Activated CD8-positive, alpha-beta memory T cell treated with anti-CD3 and anti-CD28 coated beads, Interleukin-2, amount 50 U/mL, for 24 hours (primary cell): Measurements from ENCODE around the gene NUBP2.

ENCODE experiments used
- DNase-seq: peaks from one replicate; pipeline ENCODE4 v3.0.0-alpha.2; 2020; ENCODE audit errors: extremely low read depth

Gene NUBP2

GRCh38 chr16:1758923-1759322, 23.8 kb upstream of the NUBP2 start:
- no peak for DNase-seq

GRCh38 chr16:1759511-1759910, 23.2 kb upstream of the NUBP2 start:
- DNase-seq, result no peak

- DNase-seq, result no peak
Observed at GRCh38 chr16:1760911-1761310, 21.8 kb upstream of the NUBP2 start.

- no peak for DNase-seq
Observed at GRCh38 chr16:1761751-1762150, 21.0 kb upstream of the NUBP2 start.

- no peak for DNase-seq
Observed at GRCh38 chr16:1762196-1762878, 20.4 kb upstream of the NUBP2 start.

- no peak for DNase-seq
Observed at GRCh38 chr16:1762879-1763520, 19.8 kb upstream of the NUBP2 start.

GRCh38 chr16:1763521-1764511, 18.9 kb upstream of the NUBP2 start:
- DNase-seq, result no peak

- no peak for DNase-seq
Observed at GRCh38 chr16:1764971-1765370, 17.8 kb upstream of the NUBP2 start.

GRCh38 chr16:1765826-1766225, 16.9 kb upstream of the NUBP2 start:
- DNase-seq, result no peak

GRCh38 chr16:1766231-1766630, 16.5 kb upstream of the NUBP2 start:
- no peak for DNase-seq

GRCh38 chr16:1766701-1767100, 16.1 kb upstream of the NUBP2 start:
- DNase-seq, result no peak

GRCh38 chr16:1767116-1767994, 15.4 kb upstream of the NUBP2 start:
- DNase-seq, result no peak

GRCh38 chr16:1768061-1768766, 14.5 kb upstream of the NUBP2 start:
- DNase-seq, result no peak

GRCh38 chr16:1768767-1769401, 13.9 kb upstream of the NUBP2 start:
- DNase-seq, result no peak

- no peak for DNase-seq
Observed at GRCh38 chr16:1769402-1770300, 13.1 kb upstream of the NUBP2 start.

GRCh38 chr16:1770328-1771187, 12.2 kb upstream of the NUBP2 start:
- DNase-seq, result no peak

GRCh38 chr16:1771188-1771863, 11.4 kb upstream of the NUBP2 start, which contains the start of gene NME3:
Gene NME3, minus strand, starts transcription at chr16:1771543. Its CDS starts 9 bp downstream, at chr16:1771534.
- no peak for DNase-seq
